Glutamatergic neuron (in vitro differentiated cells): Measurements from ENCODE around the gene FSTL1. TPM values are rescaled to one million over a fixed set of nuclear protein-coding genes. Genes with fewer than 3 reads are reported as not detected.
"Not testable (repeated sequence)": the region's sequence is repeated elsewhere in the genome, so short reads cannot be mapped to it uniquely, and the experiment has no call there.

Source experiments
- DNase-seq: peaks from one replicate; pipeline ENCODE4 v3.0.0; 2022
- H3K27ac Mint-ChIP-seq: one replicate; pipeline ENCODE4 v1.8.0; 2020; ENCODE audit warnings: mild to moderate bottlenecking, mixed read lengths, inconsistent platforms; ENCODE audit not compliant: unreplicated experiment
- H3K27me3 Mint-ChIP-seq: one replicate; pipeline ENCODE4 v1.8.0; 2020; ENCODE audit warnings: mild to moderate bottlenecking, moderate library complexity, mixed read lengths, inconsistent platforms; ENCODE audit not compliant: unreplicated experiment
- H3K36me3 Mint-ChIP-seq: one replicate; pipeline ENCODE4 v1.8.0; 2020; ENCODE audit warnings: mild to moderate bottlenecking, mixed read lengths, inconsistent platforms; ENCODE audit not compliant: unreplicated experiment
- H3K4me1 Mint-ChIP-seq: one replicate; pipeline ENCODE4 v1.8.0; 2020; ENCODE audit warnings: mild to moderate bottlenecking, low read depth, mixed read lengths, inconsistent platforms; ENCODE audit not compliant: unreplicated experiment
- H3K4me3 Mint-ChIP-seq: one replicate; pipeline ENCODE4 v1.8.0; 2020; ENCODE audit warnings: mild to moderate bottlenecking, mixed read lengths, inconsistent platforms; ENCODE audit not compliant: unreplicated experiment
- H3K9me3 Mint-ChIP-seq: one replicate; pipeline ENCODE4 v1.8.0; 2020; ENCODE audit warnings: mild to moderate bottlenecking, moderate library complexity, mixed read lengths, inconsistent platforms; ENCODE audit not compliant: unreplicated experiment
- total RNA-seq: library from RNA; stranded (reverse); fragmentation: NEBNext Ultra II Directional; extraction: Animal tissue kit (Norgen Biotek cat#: 25700); gene quantifications from one replicate; pipeline ENCODE4 v1.2.1, GENCODE V29; 2021; ENCODE audit not compliant: unreplicated experiment
- TF ChIP-seq, protein P1 (sequence below): fragments of 200-600 bp; sonication (generic); IDR thresholded peaks from one replicate; pipeline ENCODE4 v1.5.0; 2021; ENCODE audit not compliant: partially characterized antibody, unreplicated experiment

The FSTL1 gene
- total RNA-seq, 1 donor from 2014 or later: 206 TPM

DNA sequence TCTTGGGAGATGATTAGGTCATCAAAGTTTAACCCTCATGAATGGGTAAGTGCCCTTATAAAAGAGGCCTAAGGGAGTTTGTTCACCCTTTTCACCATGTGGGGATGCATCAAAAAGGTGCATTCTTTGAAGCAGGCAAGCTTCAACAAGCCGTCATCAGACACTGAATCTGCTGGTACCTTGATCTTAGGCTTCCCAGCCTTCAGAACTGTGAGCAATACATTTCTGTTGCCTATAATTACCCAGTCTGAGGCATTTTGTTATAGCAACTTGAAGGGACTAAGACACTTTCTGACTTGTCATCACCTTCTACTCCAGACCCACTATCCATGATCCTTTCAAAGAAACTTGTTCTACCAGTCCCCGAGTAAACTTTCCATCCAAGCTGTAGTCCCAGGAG is 57.0 kb downstream of the FSTL1 start:
- TF ChIP-seq, protein P1, sequence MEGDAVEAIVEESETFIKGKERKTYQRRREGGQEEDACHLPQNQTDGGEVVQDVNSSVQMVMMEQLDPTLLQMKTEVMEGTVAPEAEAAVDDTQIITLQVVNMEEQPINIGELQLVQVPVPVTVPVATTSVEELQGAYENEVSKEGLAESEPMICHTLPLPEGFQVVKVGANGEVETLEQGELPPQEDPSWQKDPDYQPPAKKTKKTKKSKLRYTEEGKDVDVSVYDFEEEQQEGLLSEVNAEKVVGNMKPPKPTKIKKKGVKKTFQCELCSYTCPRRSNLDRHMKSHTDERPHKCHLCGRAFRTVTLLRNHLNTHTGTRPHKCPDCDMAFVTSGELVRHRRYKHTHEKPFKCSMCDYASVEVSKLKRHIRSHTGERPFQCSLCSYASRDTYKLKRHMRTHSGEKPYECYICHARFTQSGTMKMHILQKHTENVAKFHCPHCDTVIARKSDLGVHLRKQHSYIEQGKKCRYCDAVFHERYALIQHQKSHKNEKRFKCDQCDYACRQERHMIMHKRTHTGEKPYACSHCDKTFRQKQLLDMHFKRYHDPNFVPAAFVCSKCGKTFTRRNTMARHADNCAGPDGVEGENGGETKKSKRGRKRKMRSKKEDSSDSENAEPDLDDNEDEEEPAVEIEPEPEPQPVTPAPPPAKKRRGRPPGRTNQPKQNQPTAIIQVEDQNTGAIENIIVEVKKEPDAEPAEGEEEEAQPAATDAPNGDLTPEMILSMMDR: no peak
- Mint-ChIP-seq H3K27me3 (peaks cover 2% of the 10 kb centered on the region), H3K36me3 (no peaks in the 10 kb centered on the region), H3K4me3 (no peak overlapping the region), H3K4me1 (no peaks in the 10 kb centered on the region), H3K9me3 (no peaks in the 10 kb centered on the region), H3K27ac (no peak overlapping the region)
- no peak for DNase-seq

DNA sequence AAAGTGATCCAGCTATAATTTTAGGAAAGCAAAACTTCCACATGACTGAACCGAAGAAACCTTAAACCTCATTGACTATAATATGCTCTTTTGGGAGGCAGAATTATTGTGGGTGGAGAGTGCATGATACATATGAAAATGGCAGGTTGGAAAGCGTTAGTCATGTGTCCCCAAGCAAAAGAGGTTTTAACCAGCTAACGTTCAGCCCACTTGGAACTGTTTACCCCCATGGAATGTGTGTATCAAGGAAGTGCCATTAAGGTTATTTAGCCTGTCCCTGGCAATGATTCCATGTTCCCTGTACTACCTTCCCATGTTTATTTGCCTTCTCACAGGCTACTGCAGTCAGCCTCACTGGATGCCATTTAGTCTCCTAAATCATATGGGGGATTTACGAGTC is 57.5 kb downstream of the FSTL1 start:
- TF ChIP-seq, protein P1: no peak
- Mint-ChIP-seq H3K9me3 (no peaks in the 10 kb centered on the region), H3K4me1 (no peaks in the 10 kb centered on the region), H3K4me3 (no peak overlapping the region), H3K27me3 (peaks cover 2% of the 10 kb centered on the region), H3K27ac (no peak overlapping the region), H3K36me3 (no peaks in the 10 kb centered on the region)
- no peak for DNase-seq

DNA sequence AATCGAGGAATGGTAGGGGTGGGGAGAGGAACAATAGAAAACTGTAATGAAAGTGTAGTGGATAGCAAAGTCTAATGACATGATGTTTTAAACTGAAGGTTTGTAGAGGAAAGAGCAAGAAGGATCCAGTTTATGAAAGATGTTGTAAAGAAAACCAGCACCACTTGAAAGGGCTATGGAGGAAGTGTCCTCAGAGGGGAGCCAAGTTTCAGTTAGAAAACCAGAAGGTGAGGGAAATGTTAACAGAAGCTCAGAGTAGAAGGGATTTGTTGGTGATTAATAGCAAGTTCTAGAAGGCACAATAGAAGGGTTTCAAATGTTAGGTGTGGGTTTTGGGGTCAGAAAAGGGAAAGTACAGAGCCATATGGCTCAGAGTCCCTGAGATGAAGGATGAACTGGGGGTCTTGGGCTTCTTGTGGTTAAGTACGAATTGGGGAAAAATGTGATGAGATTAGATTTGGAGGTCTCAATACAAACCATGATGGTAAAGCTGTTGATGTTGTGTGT is 67.8 kb downstream of the FSTL1 start:
- Mint-ChIP-seq H3K27me3 (no peaks in the 10 kb centered on the region), H3K27ac (no peak overlapping the region), H3K9me3 (no peaks in the 10 kb centered on the region)

DNA sequence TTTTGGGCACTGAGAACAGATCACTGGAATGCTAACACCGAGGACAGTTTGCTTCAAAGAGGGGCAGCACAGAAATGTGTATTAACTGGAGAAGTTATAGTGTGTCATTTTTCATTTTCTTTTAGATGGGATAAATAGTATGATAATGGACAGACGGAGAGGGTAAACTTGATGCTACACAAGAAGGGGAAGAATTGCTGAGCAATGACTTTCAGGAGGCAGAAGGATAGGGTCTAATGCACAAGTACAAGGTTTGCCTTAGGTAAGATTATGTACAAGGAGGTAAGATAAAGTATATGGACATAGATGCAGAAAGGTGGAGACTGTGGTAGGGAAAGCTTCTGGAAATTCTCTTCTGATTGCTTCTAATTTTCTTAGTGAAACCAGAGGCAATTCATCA is 69.3 kb downstream of the FSTL1 start:
- Mint-ChIP-seq H3K9me3 (no peaks in the 10 kb centered on the region), H3K36me3 (no peaks in the 10 kb centered on the region), H3K27ac (no peak overlapping the region), H3K4me1 (no peaks in the 10 kb centered on the region), H3K4me3 (no peak overlapping the region), H3K27me3 (no peaks in the 10 kb centered on the region)
- TF ChIP-seq, protein P1: no peak
- no peak for DNase-seq

More for the DNA sequence above, 67.8 kb downstream of the FSTL1 start:
- DNase-seq: no peak
- Mint-ChIP-seq H3K4me3 (no peak overlapping the region), H3K36me3 (no peaks in the 10 kb centered on the region), H3K4me1 (no peaks in the 10 kb centered on the region)
- TF ChIP-seq, protein P1: no peak

DNA sequence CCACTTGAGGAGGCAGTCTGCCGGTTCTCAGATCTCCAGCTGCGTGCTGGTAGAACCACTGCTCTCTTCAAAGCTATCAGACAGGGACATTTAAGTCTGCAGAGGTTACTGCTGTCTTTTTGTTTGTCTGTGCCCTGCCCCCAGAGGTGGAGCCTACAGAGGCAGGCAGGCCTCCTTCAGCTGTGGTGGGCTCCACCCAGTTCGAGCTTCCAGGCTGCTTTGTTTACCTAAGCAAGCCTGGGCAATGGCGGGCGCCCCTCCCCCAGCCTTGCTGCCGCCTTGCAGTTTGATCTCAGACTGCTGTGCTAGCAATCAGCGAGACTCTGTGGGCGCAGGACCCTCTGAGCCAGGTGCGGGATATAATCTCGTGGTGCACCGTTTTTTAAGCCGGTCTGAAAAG is 72.8 kb downstream of the FSTL1 start:
- not testable (repeated sequence) for H3K27ac Mint-ChIP-seq, H3K9me3 Mint-ChIP-seq, DNase-seq, H3K4me1 Mint-ChIP-seq, H3K27me3 Mint-ChIP-seq, H3K4me3 Mint-ChIP-seq, H3K36me3 Mint-ChIP-seq
